Fibroblast of lung (primary cell): ENCODE results near the gene UGT1A10.

Source experiments
- EZH2 ChIP-seq: IDR thresholded peaks from 2 replicates; pipeline ENCODE4 v1.5.1; 2012; ENCODE audit warnings: low read length, control low read depth, mild to moderate bottlenecking; ENCODE audit errors: missing control alignments
- TF ChIP-seq, protein P1 (sequence below), 2 donors: IDR thresholded peaks in 1 of 2; conservative IDR thresholded peaks in 1 of 2; 1 replicate in 1 of 2; 2 replicates in 1 of 2; pipeline ENCODE4 v1.5.1; 2011 to 2012; ENCODE audit warnings: low read length in 2 of 2, control low read depth in 1 of 2, inconsistent platforms in 1 of 2, low read depth in 1 of 2, mild to moderate bottlenecking in 1 of 2

DNA sequence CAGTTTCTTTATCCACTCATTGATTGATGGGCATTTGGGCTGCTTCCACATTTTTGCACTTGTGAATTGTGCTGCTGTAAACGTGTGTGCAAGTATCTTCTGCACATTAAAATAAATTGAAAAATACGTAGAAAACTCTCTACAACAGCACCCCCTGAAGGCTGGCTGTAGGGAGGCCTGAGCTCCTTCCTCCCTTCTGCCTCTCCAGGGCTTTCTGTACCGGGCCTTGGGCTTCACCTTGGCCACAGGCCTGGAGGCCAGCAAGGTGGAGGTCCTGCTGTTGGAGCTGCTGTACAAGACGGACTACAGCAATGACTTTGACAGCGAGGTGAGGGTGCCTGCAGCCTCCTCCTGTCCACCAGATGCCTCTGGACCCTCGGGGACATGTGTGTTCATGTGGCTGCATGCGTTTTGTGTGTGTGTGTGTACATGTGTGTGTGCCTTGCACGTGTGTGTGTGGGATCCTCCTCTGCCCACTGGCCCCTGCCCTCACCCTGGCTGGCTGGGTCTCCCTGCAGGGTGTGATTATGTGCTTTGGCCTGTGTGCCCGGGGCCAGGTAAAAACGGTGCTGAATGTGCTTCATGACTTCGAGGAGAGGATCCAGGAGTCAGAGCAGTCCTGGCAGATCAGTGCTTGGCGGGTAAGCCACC lies 171.1 kb downstream of the UGT1A10 start:
- TF ChIP-seq, protein P1, sequence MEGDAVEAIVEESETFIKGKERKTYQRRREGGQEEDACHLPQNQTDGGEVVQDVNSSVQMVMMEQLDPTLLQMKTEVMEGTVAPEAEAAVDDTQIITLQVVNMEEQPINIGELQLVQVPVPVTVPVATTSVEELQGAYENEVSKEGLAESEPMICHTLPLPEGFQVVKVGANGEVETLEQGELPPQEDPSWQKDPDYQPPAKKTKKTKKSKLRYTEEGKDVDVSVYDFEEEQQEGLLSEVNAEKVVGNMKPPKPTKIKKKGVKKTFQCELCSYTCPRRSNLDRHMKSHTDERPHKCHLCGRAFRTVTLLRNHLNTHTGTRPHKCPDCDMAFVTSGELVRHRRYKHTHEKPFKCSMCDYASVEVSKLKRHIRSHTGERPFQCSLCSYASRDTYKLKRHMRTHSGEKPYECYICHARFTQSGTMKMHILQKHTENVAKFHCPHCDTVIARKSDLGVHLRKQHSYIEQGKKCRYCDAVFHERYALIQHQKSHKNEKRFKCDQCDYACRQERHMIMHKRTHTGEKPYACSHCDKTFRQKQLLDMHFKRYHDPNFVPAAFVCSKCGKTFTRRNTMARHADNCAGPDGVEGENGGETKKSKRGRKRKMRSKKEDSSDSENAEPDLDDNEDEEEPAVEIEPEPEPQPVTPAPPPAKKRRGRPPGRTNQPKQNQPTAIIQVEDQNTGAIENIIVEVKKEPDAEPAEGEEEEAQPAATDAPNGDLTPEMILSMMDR (conservative IDR thresholded peaks at IDR 0.05 in 1 of 2, IDR thresholded peaks at IDR 0.05 in 1 of 2; ENCODE audit: low read depth in 1 of 2, low read length in 2 of 2): no peak
- no peak for TF ChIP-seq EZH2
